ENCODE measurements around the gene GCAT. TPM values are rescaled to one million over a fixed set of nuclear protein-coding genes. Genes with fewer than 3 reads are reported as not detected.

The GCAT gene
- total and polyA plus RNA-seq, 2 of the 4 experiments (the other 2 are of a cell fraction), result 20.6 to 32.3 TPM

- Histone ChIP-seq H3K9me1 (ENCODE audit: insufficient read depth, low read length) (no peaks in the 10 kb centered on the region), H3K14ac (replicated peaks; ENCODE audit: low read depth, low read length) (no peak overlapping the region), H3K36me3 (ENCODE audit: control insufficient read depth, insufficient read depth, low read length) (peaks cover 7% of the 10 kb centered on the region; the same call in 1 of the 2 replicates), H3K9me3 (ENCODE audit: control insufficient read depth, insufficient read depth, low read length) (no peaks in the 10 kb centered on the region), H3K4me1 (ENCODE audit: control insufficient read depth, insufficient read depth, low read length) (peaks cover 10% of the 10 kb centered on the region), H3K4ac (ENCODE audit: low read depth, low read length) (no peak overlapping the region), H3K56ac (ENCODE audit: extremely low read depth, insufficient read depth, low read length) (no peak overlapping the region), H3K4me2 (ENCODE audit: low read depth, low read length) (no peak overlapping the region), H4K91ac (ENCODE audit: insufficient read depth, low read depth, low read length) (no peak overlapping the region), H2BK20ac (ENCODE audit: low read depth, low read length) (no peak overlapping the region), H3K79me1 (ENCODE audit: low read depth in 1 of 2, low read length in 2 of 2) (no peaks in the 10 kb centered on the region), H3K18ac (ENCODE audit: low read depth, low read length) (no peak overlapping the region), H2AK9ac (replicated peaks; ENCODE audit: low read depth, low read length, poor library complexity) (peak overlapping the region; percentile 13), H3K27ac (ENCODE audit: insufficient read depth, low read length) (no peak overlapping the region), H4K8ac (ENCODE audit: low read depth in 2 of 2, low read length in 2 of 2) (no peak overlapping the region), H2BK120ac (ENCODE audit: low read depth, low read length) (no peak overlapping the region), H4K5ac (ENCODE audit: low read depth, low read length) (no peak overlapping the region), H3K4me3 (ENCODE audit: insufficient read depth, low read depth, low read length) (no peak overlapping the region), H3K23ac (ENCODE audit: low read depth, low read length) (no peak overlapping the region), H2BK5ac (ENCODE audit: low read depth, low read length, poor library complexity, severe bottlenecking) (no peak overlapping the region), H4K20me1 (ENCODE audit: insufficient read depth, low read length) (no peaks in the 10 kb centered on the region), H2AFZ (replicated peaks; ENCODE audit: low read length, poor library complexity) (no peak overlapping the region), H2BK15ac (ENCODE audit: low read depth, low read length) (no peak overlapping the region), H2AK5ac (ENCODE audit: low read depth, low read length) (no peak overlapping the region), H3K9ac (ENCODE audit: low read depth, low read length) (no peak overlapping the region), H3K27me3 (ENCODE audit: control insufficient read depth, insufficient read depth, low read length) (peaks cover 3% of the 10 kb centered on the region; the same call in 1 of the 2 replicates)
- BruUV-seq (replicated peaks), result no TSS peak
- TF ChIP-seq USF2 (IDR thresholded peaks at IDR 0.05; ENCODE audit: low read depth, low read length) (no peak), MAFK (IDR thresholded peaks at IDR 0.05; ENCODE audit: low read depth, low read length) (no peak), POLR2A (IDR thresholded peaks at IDR 0.05; ENCODE audit: low read depth, low read length) (no peak), RFX5 (IDR thresholded peaks at IDR 0.05; ENCODE audit: low read depth, low read length) (no peak), RAD21 (IDR thresholded peaks at IDR 0.05; ENCODE audit: low read length) (no peak), SMC3 (IDR thresholded peaks at IDR 0.05; ENCODE audit: low read depth, low read length) (no peak), CEBPB (IDR thresholded peaks at IDR 0.05; ENCODE audit: low read depth, low read length) (no peak), MAZ (IDR thresholded peaks at IDR 0.05; ENCODE audit: borderline replicate concordance, low read depth, low read length) (no peak), FOS (IDR thresholded peaks at IDR 0.05; ENCODE audit: low read depth, low read length) (no peak), ELK1 (IDR thresholded peaks at IDR 0.05; ENCODE audit: borderline replicate concordance, low read depth, low read length) (no peak), CTCF (conservative IDR thresholded peaks at IDR 0.05; ENCODE audit: low read depth, low read length) (no peak), MXI1 (IDR thresholded peaks at IDR 0.05; ENCODE audit: borderline replicate concordance, low read depth, low read length) (no peak), BHLHE40 (IDR thresholded peaks at IDR 0.05; ENCODE audit: low read depth, low read length) (no peak), RCOR1 (IDR thresholded peaks at IDR 0.05; ENCODE audit: insufficient replicate concordance, low read length) (no peak), CHD1 (IDR thresholded peaks at IDR 0.05; ENCODE audit: low read depth, low read length) (no peak), NFE2L2 (IDR thresholded peaks at IDR 0.05; ENCODE audit: low read depth, low read length) (no peak)
- no peak for DNase-seq
- WGBS, 2 experiments (ENCODE audit: extremely low coverage in 2 of 2, insufficient read length in 1 of 2), result 90% methylated on average over 6 of the region's 23 CpGs; no CpG with 5 or more reads in 1 of the 2 experiments
- in situ Hi-C loops (cut with MboI; ENCODE audit: low sequenced_read_pairs) (loop anchor here (5.0 kb wide), 1 partner anchor 51 kb away; no protein-coding TSS in a partner anchor), dilution Hi-C loops (cut with HindIII; ENCODE audit: low sequenced_read_pairs, unreplicated experiment) (no loop called here), intact Hi-C loops (cut with micrococcal nuclease) (loop anchor here (1.0 to 5.0 kb wide), 3 partner anchors 47 to 149 kb away; no protein-coding TSS in a partner anchor)
- ATAC-seq (ENCODE audit: low read depth), result no peak
- POLR2A ChIA-PET (ENCODE audit: unreplicated experiment), result no interaction called here
- CTCF ChIA-PET, result interaction anchor here (0.7 to 3.7 kb wide), 3 partner anchors 9 to 47 kb away, joined by 4 to 21 read pairs (median 10); partner anchors contain the start of gene GCAT
Observed at GRCh38 chr22:37816543-37817180, 8.9 kb downstream of the GCAT start.

Measured in IMR-90 (cell line).